HepG2 (cell line): Measurements from ENCODE around the gene SH2D5. TPM values are rescaled to one million over a fixed set of nuclear protein-coding genes. Genes with fewer than 3 reads are reported as not detected.

ENCODE experiments used
- CEBPZ ChIP-seq: IDR thresholded peaks from 2 replicates; pipeline ENCODE4 v1.6.1; 2012; ENCODE audit warnings: low read length, improper control_type of control experiment
- ELK4 ChIP-seq: sonication (generic); formaldehyde crosslinking; IDR thresholded peaks from 2 replicates; pipeline ENCODE4 v1.9.0; 2021; ENCODE audit warnings: missing genetic modification reagents, borderline replicate concordance
- ERF ChIP-seq: IDR thresholded peaks from 2 replicates; pipeline ENCODE4 v1.6.1; 2018; ENCODE audit warnings: missing biosample characterization, missing genetic modification reagents
- HNF1A ChIP-seq, 2 experiments: sonication (generic) in 1 of 2; formaldehyde crosslinking in 1 of 2; IDR thresholded peaks; 2 replicates each; pipeline versions ENCODE4 v1.4.0 to v1.6.1; 2016 to 2020; ENCODE audit warnings: borderline replicate concordance in 1 of 2, low read depth in 1 of 2, mild to moderate bottlenecking in 1 of 2, missing genetic modification reagents in 1 of 2
- MEF2D ChIP-seq: sonication (generic); formaldehyde crosslinking; IDR thresholded peaks from 2 replicates; pipeline ENCODE4 v1.5.1; 2020; ENCODE audit warnings: mild to moderate bottlenecking, missing genetic modification reagents
- POLR2G ChIP-seq: fragments of 200-400 bp; formaldehyde crosslinking; IDR thresholded peaks from 2 replicates; pipeline ENCODE4 v1.6.1; 2018; ENCODE audit warnings: mild to moderate bottlenecking, low read depth, low read length, moderate library complexity
- RNF219 ChIP-seq: sonication (generic); formaldehyde crosslinking; IDR thresholded peaks from 2 replicates; pipeline ENCODE4 v1.5.0; 2020; ENCODE audit warnings: mild to moderate bottlenecking, missing genetic modification reagents
- SETDB1 ChIP-seq: sonication (generic); formaldehyde crosslinking; IDR thresholded peaks from 2 replicates; pipeline ENCODE4 v1.5.1; 2020; ENCODE audit warnings: missing genetic modification reagents, mild to moderate bottlenecking, borderline replicate concordance
- ZNF639 ChIP-seq: conservative IDR thresholded peaks from 2 replicates; pipeline ENCODE4 v1.6.1; 2018; ENCODE audit warnings: missing genetic modification reagents
- ZNF770 ChIP-seq: sonication (generic); formaldehyde crosslinking; IDR thresholded peaks from 2 replicates; pipeline ENCODE4 v1.5.0; 2020; ENCODE audit warnings: mild to moderate bottlenecking, missing genetic modification reagents
- ZSCAN29 ChIP-seq: sonication (generic); formaldehyde crosslinking; conservative IDR thresholded peaks from 2 replicates; pipeline ENCODE4 v1.4.0; 2020; ENCODE audit warnings: mild to moderate bottlenecking, missing genetic modification reagents
- polyA plus RNA-seq, 8 experiments: library from polyadenylated mRNA; depleted of rRNA in 3 of 8; stranded (reverse) in 7 of 8; unstranded in 1 of 8; fragments of >200 nt; fragmentation: Illumina TruSeq in 4 of 8; extraction: Trizol in 4 of 8; gene quantifications; 2 replicates each; pipeline versions ENCODE4 v1.2.1 to v1.2.3, GENCODE V29; 2011 to 2016; ENCODE audit warnings: low read depth in 4 of 8, missing spikeins in 1 of 8, mixed read lengths in 1 of 8; ENCODE audit not compliant: insufficient read depth in 1 of 8
- total RNA-seq, 5 experiments: library from RNA; depleted of rRNA; stranded (reverse); fragments of >200 nt; fragmentation: Illumina TruSeq; extraction: Trizol; gene quantifications; 2 replicates each; pipeline ENCODE4 v1.2.3, GENCODE V29; 2016; ENCODE audit warnings: low read depth in 1 of 5

Gene SH2D5
- total and polyA plus RNA-seq, 2 of the 13 experiments (the other 11 are each of a cell fraction or from before 2014, with no cell fraction given) = 1.2 to 3.4 TPM

GRCh38 chr1:20733360-20733975, 965 bp upstream of the SH2D5 start (continued):
- TF ChIP-seq ERF (no peak), HNF1A (IDR thresholded peaks at IDR 0.05; ENCODE audit: low read depth) (no peak), HNF1A (CRISPR knock-in tag; IDR thresholded peaks at IDR 0.05; ENCODE audit: borderline replicate concordance) (no peak), SETDB1 (CRISPR knock-in tag) (no peak), ZSCAN29 (CRISPR knock-in tag) (0 out of 2 replicates have a peak, but pooled peaks have one; percentile 14), ELK4 (CRISPR knock-in tag) (no peak), ZNF639 (CRISPR knock-in tag) (no peak), CEBPZ (no peak), RNF219 (CRISPR knock-in tag) (no peak), ZNF770 (CRISPR knock-in tag) (no peak), POLR2G (peak; percentile 31), MEF2D (CRISPR knock-in tag) (0 out of 2 replicates have a peak, but pooled peaks have one; percentile 31)
